Right ventricle myocardium inferior (tissue), 1 donor: ENCODE data around the gene AP1M2. TPM values are rescaled to one million over a fixed set of nuclear protein-coding genes. Genes with fewer than 3 reads are reported as not detected.
"Not testable (repeated sequence)": the region's sequence is repeated elsewhere in the genome, so short reads cannot be mapped to it uniquely, and the experiment has no call there.

Experiments
- ATAC-seq: fragments of 200-7000 bp; cut with Tn5 transposase; one replicate; pipeline ENCODE4 v1.9.1; 2020; ENCODE audit warnings: mild to moderate bottlenecking, moderate library complexity
- DNase-seq: peaks from one replicate; pipeline ENCODE4 v3.0.0; 2021; ENCODE audit errors: missing footprints
- intact Hi-C: fragments of 100-400 bp; cut with DNase I; formaldehyde crosslinking; loops from one replicate; pipeline ENCODE4 v1.11.0; 2022
- total RNA-seq: library from RNA; stranded (reverse); fragmentation: NEBNext Ultra II Directional; extraction: Animal tissue kit (Norgen Biotek cat#: 25700); gene quantifications from one replicate; pipeline ENCODE4 v1.2.1, GENCODE V29; 2021
- donor health status: DM: no; HTN: yes; CAD: no; lungs with severe emphysema.

AP1M2 gene
- total RNA-seq, 1 donor from 2014 or later = not detected

- intact Hi-C loops = no loop called here
These were observed 16.2 kb upstream of the AP1M2 start for GRCh38 chr19:10603084-10603872.

GRCh38 chr19:10602330-10603083, 15.4 kb upstream of the AP1M2 start:
- intact Hi-C loops = no loop called here
- ATAC-seq (peak; percentile 99), DNase-seq (peak; percentile 93)

More at GRCh38 chr19:10603084-10603872, 16.2 kb upstream of the AP1M2 start:
- ATAC-seq (peak; percentile 4), DNase-seq (peak; percentile 70)

DNA sequence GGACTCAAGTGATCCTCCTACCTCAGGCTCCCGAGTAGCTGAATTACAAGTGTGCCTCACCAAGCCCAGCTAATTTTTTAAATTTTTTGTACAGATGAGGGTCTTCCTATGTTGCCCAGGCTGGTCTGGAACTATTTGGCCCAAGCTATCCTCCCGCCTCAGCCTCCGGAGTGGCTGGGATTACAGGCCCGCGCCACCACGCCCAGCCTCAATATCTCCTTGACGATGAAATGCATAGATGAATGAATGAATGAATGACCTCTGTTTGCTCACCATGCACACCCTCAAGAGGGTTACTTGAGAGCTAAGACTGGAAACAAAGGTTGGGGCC, 14.9 kb upstream of the AP1M2 start:
- intact Hi-C loops = no loop called here
- DNase-seq (no peak), ATAC-seq (no peak)

- DNase-seq (no peak), ATAC-seq (no peak)
- intact Hi-C loops = no loop called here
These were observed 13.0 kb upstream of the AP1M2 start for GRCh38 chr19:10600149-10600548.

GRCh38 chr19:10593820-10594637, 6.9 kb upstream of the AP1M2 start:
- ATAC-seq (peak; percentile 80), DNase-seq (no peak)
- intact Hi-C loops = no loop called here

GRCh38 chr19:10593148-10593547, 6.0 kb upstream of the AP1M2 start:
- no peak for DNase-seq
- intact Hi-C loops = no loop called here
- ATAC-seq = no peak

DNA sequence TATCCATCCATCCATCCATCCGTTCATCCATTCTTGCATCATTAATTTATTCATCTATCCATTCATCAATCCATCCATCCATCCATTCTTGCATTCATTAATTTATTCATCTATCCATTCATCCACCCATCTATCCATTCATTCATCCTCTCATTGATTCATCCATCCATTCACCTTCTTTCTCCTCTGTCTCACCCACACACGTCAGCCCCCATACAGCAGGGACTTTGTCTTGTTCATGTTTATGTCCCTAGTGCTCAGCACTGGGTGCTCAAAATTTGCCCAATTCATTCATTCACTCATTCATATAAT, 683 bp upstream of the AP1M2 start:
- DNase-seq = no peak
- intact Hi-C loops = no loop called here
- ATAC-seq = no peak

GRCh38 chr19:10586396-10586795, 716 bp downstream of the AP1M2 start:
- intact Hi-C loops = no loop called here
- ATAC-seq (no peak), DNase-seq (no peak)

DNA sequence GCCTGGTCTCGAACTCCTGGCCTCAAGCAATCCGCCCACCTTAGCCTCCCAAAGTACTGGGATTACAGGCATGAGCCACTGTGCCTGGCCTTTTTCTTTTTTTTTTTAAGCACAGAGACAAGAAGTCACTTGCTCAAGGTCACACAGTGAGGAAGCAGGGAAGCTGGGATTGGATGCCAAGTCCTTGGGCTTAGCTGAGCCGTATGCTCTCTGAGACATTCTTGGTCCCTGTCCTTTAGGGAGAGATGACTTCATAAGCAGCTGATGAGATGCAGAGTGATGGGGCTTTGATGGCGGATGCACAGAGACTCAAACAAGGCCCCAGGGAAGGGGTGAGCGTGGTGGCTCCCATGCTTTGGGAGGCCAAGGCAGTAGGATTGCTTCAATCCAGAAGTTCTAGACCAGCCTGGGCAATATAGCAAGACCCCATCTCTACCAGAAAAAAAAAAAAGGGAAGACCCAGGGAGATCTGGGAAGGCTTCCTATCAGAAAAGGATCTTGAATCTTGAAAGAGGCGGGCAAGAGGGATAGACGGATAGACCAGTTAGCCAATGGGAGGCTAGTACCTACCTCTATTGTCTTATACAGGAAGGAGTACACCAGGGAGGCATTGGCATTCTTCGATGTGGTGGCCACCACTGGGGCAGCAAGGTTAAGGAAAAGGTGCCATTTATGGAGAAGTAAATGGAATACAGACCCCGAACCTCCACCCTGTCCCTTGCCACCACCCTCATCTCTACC, 3.9 kb downstream of the AP1M2 start:
- ATAC-seq (no peak), DNase-seq (no peak)
- intact Hi-C loops = no loop called here

DNA sequence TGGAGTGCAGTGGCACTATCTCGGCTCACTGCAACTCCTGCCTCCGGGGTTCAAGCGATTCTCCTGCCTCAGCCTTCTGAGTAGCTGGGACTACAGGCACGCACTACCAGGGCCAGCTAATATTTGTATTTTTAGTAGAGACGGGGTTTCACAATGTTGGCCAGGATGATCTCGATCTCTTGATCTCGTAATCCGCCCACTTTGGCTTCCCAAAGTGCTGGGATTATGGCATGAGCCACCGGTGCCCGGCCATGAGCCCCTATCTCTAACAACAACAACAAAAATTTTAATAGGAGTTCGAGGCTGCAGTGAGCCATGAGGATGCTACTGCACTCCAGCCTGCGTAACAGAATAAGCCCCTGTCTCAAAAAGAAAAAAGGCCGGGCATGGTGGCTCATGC, 5.0 kb downstream of the AP1M2 start:
- no peak for DNase-seq
- intact Hi-C loops = no loop called here
- no peak for ATAC-seq

GRCh38 chr19:10580979-10581631, 6.0 kb downstream of the AP1M2 start:
- DNase-seq (peak; percentile 92), ATAC-seq (peak; percentile 89)
- intact Hi-C loops = loop anchor here (1.0 to 2.0 kb wide), 2 partner anchors 63 to 120 kb away; partner anchors contain the start of gene QTRT1

DNA sequence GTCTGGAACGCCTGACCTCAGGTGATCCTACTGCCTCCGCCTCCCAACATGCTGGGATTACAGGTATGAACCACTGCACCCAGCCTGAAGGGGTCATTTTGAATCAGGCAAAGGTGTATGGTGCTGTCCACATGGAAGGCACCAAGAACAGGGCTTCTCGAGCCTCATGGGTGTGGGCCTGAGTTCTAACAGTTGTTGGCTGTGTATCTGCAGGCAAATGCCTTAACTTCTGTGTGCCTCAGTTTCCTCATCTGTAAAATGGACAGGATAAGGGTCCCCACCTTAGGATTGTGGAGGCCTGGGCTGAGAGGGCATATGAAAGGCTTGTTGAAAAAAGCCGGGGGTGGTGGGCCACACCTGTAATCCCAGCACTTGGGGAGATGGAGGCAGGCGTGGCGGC, 9.2 kb downstream of the AP1M2 start:
- ATAC-seq = no peak
- intact Hi-C loops = no loop called here
- DNase-seq = no peak

- no peak for ATAC-seq
- intact Hi-C loops = no loop called here
- no peak for DNase-seq
These were observed 11.9 kb downstream of the AP1M2 start for GRCh38 chr19:10575011-10575716.

DNA sequence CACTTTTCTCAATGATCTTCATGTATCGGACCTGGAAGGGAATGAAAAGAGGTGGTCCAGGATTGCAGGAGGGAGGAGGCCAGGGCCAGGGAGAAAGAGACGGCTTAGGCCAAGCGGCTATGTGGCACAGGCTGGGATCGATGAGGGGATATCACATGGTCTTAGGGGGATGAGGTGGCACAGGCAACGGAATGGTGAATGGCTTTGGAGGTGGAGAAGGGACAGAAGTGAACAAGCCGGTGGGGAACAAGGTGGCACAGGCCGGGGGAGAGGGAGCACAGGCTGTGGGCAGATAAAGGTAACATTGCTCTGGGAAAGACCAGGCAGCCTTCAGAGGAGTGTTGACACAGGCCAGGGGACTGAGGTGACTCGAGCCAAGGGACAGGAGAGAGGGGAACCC, 12.7 kb downstream of the AP1M2 start:
- no peak for DNase-seq
- ATAC-seq = no peak
- intact Hi-C loops = no loop called here

- not testable (repeated sequence) for DNase-seq, ATAC-seq
- intact Hi-C loops = loop anchor here (2.0 kb wide), 1 partner anchor 171 kb away; the partner anchor contains the start of gene CDC37
These were observed 13.3 kb downstream of the AP1M2 start for GRCh38 chr19:10573793-10574192.

DNA sequence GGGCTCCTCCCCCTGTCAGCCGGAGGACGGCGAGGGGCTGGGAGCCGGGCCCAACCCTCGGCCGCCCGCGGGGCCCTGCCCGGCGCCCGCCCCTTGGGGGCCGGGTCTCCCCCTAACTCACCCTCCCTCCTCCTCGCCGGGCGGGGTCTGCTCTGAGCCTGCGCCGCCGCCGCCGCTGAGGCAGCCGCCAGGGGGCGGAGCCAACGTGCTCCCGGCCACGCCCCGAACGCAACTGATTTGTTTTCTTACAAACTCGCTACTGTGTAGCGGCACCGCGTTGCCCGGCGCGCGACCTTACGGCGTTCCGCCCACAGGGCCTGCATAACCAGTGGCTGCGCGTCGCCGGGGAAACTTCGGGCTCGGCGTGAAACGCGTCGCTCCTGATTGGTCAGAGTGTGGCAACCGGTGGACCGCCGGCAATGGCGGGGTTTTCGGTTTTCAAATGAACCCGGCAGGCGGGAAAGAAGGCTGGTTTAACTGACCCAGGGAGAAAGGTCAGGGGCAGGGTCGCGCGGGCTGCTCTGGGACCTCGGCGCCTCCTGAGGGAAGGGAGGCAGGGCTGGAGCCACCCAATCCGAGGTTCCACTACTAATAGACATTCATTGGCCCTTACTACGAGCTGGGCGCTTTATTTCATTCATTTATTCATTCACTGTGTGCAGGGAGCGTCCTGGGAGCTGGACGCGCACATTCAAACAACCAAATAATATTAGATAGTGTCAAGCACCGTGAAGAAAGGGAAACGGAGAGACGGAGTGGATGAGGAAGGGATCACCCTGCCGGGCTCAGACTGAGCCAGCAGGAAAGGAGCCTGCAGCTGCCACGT, 18.1 kb downstream of the AP1M2 start, which contains the start of gene CDKN2D:
TSS of gene CDKN2D (minus strand) at position 154 of the 826 bp plus-strand sequence. CDS start 326 bp downstream, outside the sequence.
- ATAC-seq = peak; percentile 89
- intact Hi-C loops = loop anchor here (5.0 kb wide), 3 partner anchors 67 to 92 kb away; partner anchors contain the start of genes ILF3 and KEAP1
- DNase-seq = peak; percentile 100
